HG03280 (cell line): Measurements from ENCODE around the gene FAM151B.

Source experiments
- ATAC-seq: cut with Tn5 transposase; IDR thresholded peaks from one replicate; pipeline ENCODE4 v1.9.1; 2021; ENCODE audit warnings: mild to moderate bottlenecking, moderate library complexity; ENCODE audit not compliant: unreplicated experiment

FAM151B gene

GRCh38 chr5:80584770-80585169 lies 96.9 kb downstream of the FAM151B start:
- no peak for ATAC-seq

GRCh38 chr5:80588858-80589540 lies 101.1 kb downstream of the FAM151B start:
- ATAC-seq, result no peak

- no peak for ATAC-seq
Measured at GRCh38 chr5:80590766-80591165, 102.9 kb downstream of the FAM151B start.

- ATAC-seq, result no peak
Measured at GRCh38 chr5:80591352-80591751, 103.5 kb downstream of the FAM151B start.

- ATAC-seq, result no peak
Measured at GRCh38 chr5:80592105-80592504, 104.2 kb downstream of the FAM151B start.
